Stimulated activated CD8-positive, alpha-beta memory T cell treated with anti-CD3 and anti-CD28 coated beads, Interleukin-15, amount 100 ng/mL, for 48 hours (primary cell): ENCODE results near the gene LRRC49.
A peak's percentile ranks its signal among the peaks of the same experiment; 100 is the strongest.
"Not testable (repeated sequence)": the region's sequence is repeated elsewhere in the genome, so short reads cannot be mapped to it uniquely, and the experiment has no call there.

Experiments used
- DNase-seq, 2 donors: peaks; one replicate each; pipeline ENCODE4 v3.0.0-alpha.2; 2020; ENCODE audit warnings: low read depth in 2 of 2

Gene LRRC49

GRCh38 chr15:70892002-70892911 is at the start of gene LRRC49, which contains the start of gene THAP10:
Gene LRRC49 (plus strand): TSS chr15:70892826. CDS start chr15:70892895, 69 bp downstream.
Gene THAP10 (minus strand): TSS chr15:70892433. CDS start chr15:70892272, 161 bp downstream.
- DNase-seq: peak; percentile 17 to 32

GRCh38 chr15:70845602-70846360 is 46.8 kb upstream of the LRRC49 start:
- no peak for DNase-seq

GRCh38 chr15:70851889-70852288 is 40.7 kb upstream of the LRRC49 start:
- no peak for DNase-seq

- DNase-seq: no peak
Observed at GRCh38 chr15:70852501-70853317, 39.9 kb upstream of the LRRC49 start.

GRCh38 chr15:70853318-70853972 is 39.2 kb upstream of the LRRC49 start:
- DNase-seq: peak in 1 of 2 donors; percentile 8

- peak in 1 of 2 donors; percentile 1 for DNase-seq
Observed at GRCh38 chr15:70853973-70854665, 38.5 kb upstream of the LRRC49 start, which contains the start of gene LARP6. Gene LARP6 (minus strand): TSS chr15:70854157. CDS start chr15:70854088, 69 bp downstream.

GRCh38 chr15:70854666-70854976 is 38.0 kb upstream of the LRRC49 start:
- no peak for DNase-seq

GRCh38 chr15:70855764-70856163 is 36.9 kb upstream of the LRRC49 start:
- no peak for DNase-seq

- DNase-seq: no peak
Observed at GRCh38 chr15:70856177-70856883, 36.3 kb upstream of the LRRC49 start.

GRCh38 chr15:70856884-70857561 is 35.6 kb upstream of the LRRC49 start:
- DNase-seq: no peak

GRCh38 chr15:70857562-70858285 is 34.9 kb upstream of the LRRC49 start:
- DNase-seq: no peak

GRCh38 chr15:70858614-70859321 is 33.9 kb upstream of the LRRC49 start:
- DNase-seq: not testable (repeated sequence)

- no peak for DNase-seq
Observed at GRCh38 chr15:70859322-70859908, 33.2 kb upstream of the LRRC49 start.

GRCh38 chr15:70859998-70860397 is 32.6 kb upstream of the LRRC49 start:
- no peak for DNase-seq

- no peak for DNase-seq
Observed at GRCh38 chr15:70863450-70864218, 29.0 kb upstream of the LRRC49 start.

- no peak for DNase-seq
Observed at GRCh38 chr15:70866982-70867641, 25.5 kb upstream of the LRRC49 start.
